Sigmoid colon (tissue), 7 donors: ENCODE data around the gene SSBP3. TPM values are rescaled to one million over a fixed set of nuclear protein-coding genes. Genes with fewer than 3 reads are reported as not detected.

Experiments
- DNase-seq: peaks from one replicate; pipeline ENCODE4 v3.0.0-alpha.2; 2019
- H3K27ac ChIP-seq, 4 donors: fragments of 200-600 bp; sonication (generic); one replicate each; pipeline ENCODE4 v1.5.1; 2016 to 2019; ENCODE audit warnings: mild to moderate bottlenecking in 1 of 4
- H3K27me3 ChIP-seq, 3 donors: fragments of 200-600 bp; sonication (generic); one replicate each; pipeline ENCODE4 v1.5.1; 2019; ENCODE audit warnings: mild to moderate bottlenecking in 1 of 3
- H3K36me3 ChIP-seq, 4 donors: fragments of 200-600 bp; sonication (generic); one replicate each; pipeline ENCODE4 v1.5.1; 2016 to 2019
- H3K4me1 ChIP-seq, 4 donors: fragments of 200-600 bp; sonication (generic); one replicate each; pipeline ENCODE4 v1.5.1; 2017 to 2019
- H3K4me3 ChIP-seq, 4 donors: fragments of 200-600 bp; sonication (generic); one replicate each; pipeline ENCODE4 v1.5.1; 2017 to 2019; ENCODE audit warnings: mild to moderate bottlenecking in 2 of 4, moderate library complexity in 1 of 4
- H3K9me3 ChIP-seq, 4 donors: fragments of 200-600 bp in 3 of 4; sonication (generic) in 3 of 4; one replicate each; pipeline versions ENCODE4 v1.5.1 to v1.6.1; 2013 to 2019
- EP300 ChIP-seq, 4 donors: sonication (generic); formaldehyde crosslinking; IDR thresholded peaks; one replicate each; pipeline ENCODE4 v1.6.1; 2017; ENCODE audit warnings: antibody characterized with exemption in 4 of 4
- POLR2A ChIP-seq, 2 donors: fragments of 450-650 bp; IDR thresholded peaks; one replicate each; pipeline ENCODE4 v1.6.1; 2016; ENCODE audit warnings: antibody characterized with exemption in 2 of 2, mild to moderate bottlenecking in 2 of 2, moderate library complexity in 2 of 2
- POLR2AphosphoS5 ChIP-seq, 4 donors: sonication (generic); formaldehyde crosslinking; IDR thresholded peaks; one replicate each; pipeline ENCODE4 v1.6.1; 2017; ENCODE audit warnings: antibody characterized with exemption in 4 of 4
- WGBS, 2 donors: extraction: QIAGEN DNeasy Blood & Tissue Kit; methylation state at CpG; one replicate each; pipeline ENCODE4 v1.1.7; 2013; 5-methylcytosine and 5-hydroxymethylcytosine counted together
- intact Hi-C: fragments of 100-400 bp; cut with DNase I; formaldehyde crosslinking; loops from one replicate; pipeline ENCODE4 v1.15.1; 2023
- polyA plus RNA-seq, 3 donors: library from polyadenylated mRNA; stranded (reverse); fragments of 200-250 nt; gene quantifications; one replicate each; pipeline ENCODE4 v1.2.3, GENCODE V29; 2013
- total RNA-seq, 4 donors: library from RNA; depleted of rRNA; stranded (reverse); fragments of >200 nt; gene quantifications; one replicate each; pipeline ENCODE4 v1.1.0, GENCODE V29; 2016
- TF ChIP-seq, protein P1 (sequence below), 4 experiments: fragments of 450-650 bp in 3 of 4; fragments of 200-600 bp in 1 of 4; IDR thresholded peaks; one replicate each; pipeline ENCODE4 v1.5.1; 2016 to 2019; ENCODE audit warnings: antibody characterized with exemption in 4 of 4, mild to moderate bottlenecking in 3 of 4, moderate library complexity in 2 of 4
- donor health status: healthy with polysubstance abuse.
- donor health status: Bipolar disorder and iron deficiency.
- donor health status: healthy.

SSBP3 gene
- total and polyA plus RNA-seq, 7 donors, result 27.4 to 62.5 (median 38.5) TPM

DNA sequence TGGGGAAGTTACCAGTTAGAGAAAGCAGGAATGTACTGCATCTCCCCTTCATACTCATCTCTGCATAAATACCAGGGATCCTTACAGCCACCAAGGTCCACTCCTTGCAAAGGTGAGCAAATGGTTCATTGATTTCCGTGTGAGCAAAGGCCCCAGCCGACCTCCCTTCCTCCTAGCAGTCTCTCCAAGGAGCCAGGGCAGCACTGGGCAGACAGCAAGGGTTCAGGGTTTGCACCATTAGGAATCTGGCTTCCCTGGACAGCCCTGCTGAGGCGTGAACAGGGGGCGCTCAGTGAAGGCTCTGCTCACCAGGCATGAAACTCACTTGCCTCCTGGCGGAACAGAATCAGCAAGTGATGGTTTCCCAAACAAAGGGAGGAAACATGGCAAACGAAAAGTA lies 140.5 kb downstream of the SSBP3 start:
- peaks cover 0 to 25% (median 15%) of the 10 kb centered on the region in 4 donors for H3K4me1 ChIP-seq
- no peak overlapping the region for H3K27ac ChIP-seq
- DNase-seq, result no peak
- TF ChIP-seq, protein P1, sequence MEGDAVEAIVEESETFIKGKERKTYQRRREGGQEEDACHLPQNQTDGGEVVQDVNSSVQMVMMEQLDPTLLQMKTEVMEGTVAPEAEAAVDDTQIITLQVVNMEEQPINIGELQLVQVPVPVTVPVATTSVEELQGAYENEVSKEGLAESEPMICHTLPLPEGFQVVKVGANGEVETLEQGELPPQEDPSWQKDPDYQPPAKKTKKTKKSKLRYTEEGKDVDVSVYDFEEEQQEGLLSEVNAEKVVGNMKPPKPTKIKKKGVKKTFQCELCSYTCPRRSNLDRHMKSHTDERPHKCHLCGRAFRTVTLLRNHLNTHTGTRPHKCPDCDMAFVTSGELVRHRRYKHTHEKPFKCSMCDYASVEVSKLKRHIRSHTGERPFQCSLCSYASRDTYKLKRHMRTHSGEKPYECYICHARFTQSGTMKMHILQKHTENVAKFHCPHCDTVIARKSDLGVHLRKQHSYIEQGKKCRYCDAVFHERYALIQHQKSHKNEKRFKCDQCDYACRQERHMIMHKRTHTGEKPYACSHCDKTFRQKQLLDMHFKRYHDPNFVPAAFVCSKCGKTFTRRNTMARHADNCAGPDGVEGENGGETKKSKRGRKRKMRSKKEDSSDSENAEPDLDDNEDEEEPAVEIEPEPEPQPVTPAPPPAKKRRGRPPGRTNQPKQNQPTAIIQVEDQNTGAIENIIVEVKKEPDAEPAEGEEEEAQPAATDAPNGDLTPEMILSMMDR (IDR thresholded peaks at IDR 0.05), result no peak
- TF ChIP-seq POLR2AphosphoS5 (IDR thresholded peaks at IDR 0.05) (no peak), POLR2A (IDR thresholded peaks at IDR 0.05) (no peak)
- no peaks in the 10 kb centered on the region for H3K36me3 ChIP-seq
- H3K4me3 ChIP-seq, result no peak overlapping the region
- intact Hi-C loops, result loop anchor here (10.0 kb wide), 1 partner anchor 141 kb away; no protein-coding TSS in a partner anchor
- 87 to 89% methylated on average over 6 of the region's 6 CpGs for WGBS, 2 donors
- H3K9me3 ChIP-seq, result no peaks in the 10 kb centered on the region
- no peaks in the 10 kb centered on the region for H3K27me3 ChIP-seq

DNA sequence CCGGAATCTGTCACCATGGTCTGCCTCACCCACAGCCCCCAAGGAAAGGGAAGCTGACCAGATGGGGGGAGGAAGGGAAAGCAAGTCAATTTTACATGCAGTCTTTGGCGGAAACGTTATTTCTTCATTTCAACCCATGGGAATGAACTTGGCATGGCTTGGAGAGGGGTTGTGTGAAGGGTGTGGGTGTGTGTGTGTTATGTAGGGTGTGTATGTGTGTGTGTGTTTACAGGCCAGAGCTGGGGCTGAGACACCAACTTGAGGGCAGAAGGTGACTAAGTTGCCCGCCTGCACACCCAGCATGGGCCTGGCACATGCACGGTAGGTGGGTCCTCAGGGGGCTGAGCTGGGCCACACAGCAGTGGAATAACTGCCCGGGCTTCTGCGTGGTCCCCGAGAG lies 141.1 kb downstream of the SSBP3 start:
- WGBS, 2 donors, result 85 to 93% methylated on average over 8 of the region's 8 CpGs
- no peak for DNase-seq
- intact Hi-C loops, result loop anchor here (10.0 kb wide), 1 partner anchor 140 kb away; no protein-coding TSS in a partner anchor
- Histone ChIP-seq H3K27ac (no peak overlapping the region), H3K36me3 (no peaks in the 10 kb centered on the region), H3K9me3 (no peaks in the 10 kb centered on the region), H3K27me3 (no peaks in the 10 kb centered on the region), H3K4me3 (no peak overlapping the region), H3K4me1 (peaks cover 0 to 25% (median 12%) of the 10 kb centered on the region in 4 donors)
- no peak for TF ChIP-seq EP300 (IDR thresholded peaks at IDR 0.05)
- TF ChIP-seq, protein P1 (IDR thresholded peaks at IDR 0.05), result no peak
- TF ChIP-seq POLR2AphosphoS5 (IDR thresholded peaks at IDR 0.05), result no peak
- no peak for TF ChIP-seq POLR2A (IDR thresholded peaks at IDR 0.05)

DNA sequence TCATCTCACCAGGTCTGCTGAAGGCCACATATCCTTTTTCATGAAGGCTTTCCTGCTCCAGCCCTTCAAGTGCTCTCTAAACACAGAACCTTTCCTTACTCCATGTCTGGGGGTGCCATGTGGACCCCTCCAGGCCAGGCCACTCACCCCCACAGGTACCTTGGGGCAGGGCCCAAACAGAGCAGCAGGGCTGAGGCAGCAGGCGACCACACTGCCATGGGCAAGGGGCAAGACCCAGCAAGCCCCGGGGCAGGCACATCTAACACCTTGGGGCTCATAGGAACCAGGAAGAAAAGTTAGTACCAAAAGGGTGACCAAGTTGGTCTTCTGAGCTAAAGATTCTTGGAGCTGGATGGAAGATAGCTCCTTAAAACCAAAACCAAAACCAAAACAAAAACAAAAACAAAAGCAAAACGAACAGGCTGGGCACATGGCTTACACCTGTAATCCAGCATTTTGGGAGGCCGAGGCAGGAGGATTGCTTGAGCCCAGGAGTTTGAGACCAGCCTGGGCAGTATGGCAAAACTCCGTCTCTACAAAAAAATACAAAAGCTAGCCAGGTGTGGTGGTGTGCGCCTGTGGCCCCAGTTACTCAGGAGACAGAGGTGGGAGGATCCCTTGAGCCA lies 142.5 kb downstream of the SSBP3 start:
- WGBS, 2 donors, result 80 to 83% methylated on average over 6 of the region's 6 CpGs
- Histone ChIP-seq H3K27ac (no peak overlapping the region), H3K36me3 (no peaks in the 10 kb centered on the region), H3K4me1 (peaks cover 0 to 18% (median 9%) of the 10 kb centered on the region in 4 donors), H3K9me3 (no peaks in the 10 kb centered on the region), H3K4me3 (no peak overlapping the region), H3K27me3 (no peaks in the 10 kb centered on the region)
- no peak for DNase-seq
- TF ChIP-seq, protein P1 (IDR thresholded peaks at IDR 0.05), result no peak
- TF ChIP-seq POLR2AphosphoS5 (IDR thresholded peaks at IDR 0.05) (no peak), POLR2A (IDR thresholded peaks at IDR 0.05) (no peak), EP300 (IDR thresholded peaks at IDR 0.05) (no peak)
- intact Hi-C loops, result loop anchor here (5.0 to 10.0 kb wide), 2 partner anchors 89 to 139 kb away; no protein-coding TSS in a partner anchor

DNA sequence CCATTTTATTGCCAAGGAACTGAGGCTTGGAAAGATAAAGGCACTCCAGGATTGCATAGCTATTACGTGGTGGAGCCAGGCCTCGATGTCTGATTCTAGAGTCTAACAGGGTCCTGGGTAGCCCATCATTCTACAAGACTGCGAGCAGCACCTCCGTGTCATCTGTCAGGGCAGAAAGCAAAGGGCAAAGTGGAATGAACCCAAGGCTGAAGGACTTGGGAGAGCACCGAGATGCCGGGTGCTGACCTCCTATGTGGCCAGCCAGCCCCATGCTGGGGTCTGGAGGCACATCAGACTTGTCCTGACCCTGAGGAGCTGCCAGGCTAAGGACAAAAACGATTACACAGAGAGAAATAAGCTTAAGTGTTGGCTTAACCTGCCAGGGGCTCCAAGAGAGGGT lies 143.9 kb downstream of the SSBP3 start:
- H3K27ac ChIP-seq, result no peak overlapping the region
- intact Hi-C loops, result loop anchor here (5.0 to 10.0 kb wide), 2 partner anchors 90 to 137 kb away; no protein-coding TSS in a partner anchor

More for the DNA sequence above, 143.9 kb downstream of the SSBP3 start:
- WGBS, 2 donors, result 95% methylated on average over 7 of the region's 7 CpGs
- no peaks in the 10 kb centered on the region for H3K36me3 ChIP-seq
- DNase-seq, result no peak
- peaks cover 0 to 8% (median 0%) of the 10 kb centered on the region in 4 donors for H3K4me1 ChIP-seq
- H3K9me3 ChIP-seq, result no peaks in the 10 kb centered on the region
- TF ChIP-seq POLR2A (IDR thresholded peaks at IDR 0.05), result no peak
- no peak for TF ChIP-seq POLR2AphosphoS5 (IDR thresholded peaks at IDR 0.05)
- TF ChIP-seq EP300 (IDR thresholded peaks at IDR 0.05), result no peak
- TF ChIP-seq, protein P1 (IDR thresholded peaks at IDR 0.05), result no peak
- no peaks in the 10 kb centered on the region for H3K27me3 ChIP-seq
- H3K4me3 ChIP-seq, result no peak overlapping the region
